ENCODE data around the gene WDR46. TPM values are rescaled to one million over a fixed set of nuclear protein-coding genes. Genes with fewer than 3 reads are reported as not detected.

Gene WDR46
- total and polyA plus RNA-seq, 2 of the 13 experiments (the other 11 are each of a cell fraction or from before 2014, with no cell fraction given), result 47.4 to 105 TPM

DNA sequence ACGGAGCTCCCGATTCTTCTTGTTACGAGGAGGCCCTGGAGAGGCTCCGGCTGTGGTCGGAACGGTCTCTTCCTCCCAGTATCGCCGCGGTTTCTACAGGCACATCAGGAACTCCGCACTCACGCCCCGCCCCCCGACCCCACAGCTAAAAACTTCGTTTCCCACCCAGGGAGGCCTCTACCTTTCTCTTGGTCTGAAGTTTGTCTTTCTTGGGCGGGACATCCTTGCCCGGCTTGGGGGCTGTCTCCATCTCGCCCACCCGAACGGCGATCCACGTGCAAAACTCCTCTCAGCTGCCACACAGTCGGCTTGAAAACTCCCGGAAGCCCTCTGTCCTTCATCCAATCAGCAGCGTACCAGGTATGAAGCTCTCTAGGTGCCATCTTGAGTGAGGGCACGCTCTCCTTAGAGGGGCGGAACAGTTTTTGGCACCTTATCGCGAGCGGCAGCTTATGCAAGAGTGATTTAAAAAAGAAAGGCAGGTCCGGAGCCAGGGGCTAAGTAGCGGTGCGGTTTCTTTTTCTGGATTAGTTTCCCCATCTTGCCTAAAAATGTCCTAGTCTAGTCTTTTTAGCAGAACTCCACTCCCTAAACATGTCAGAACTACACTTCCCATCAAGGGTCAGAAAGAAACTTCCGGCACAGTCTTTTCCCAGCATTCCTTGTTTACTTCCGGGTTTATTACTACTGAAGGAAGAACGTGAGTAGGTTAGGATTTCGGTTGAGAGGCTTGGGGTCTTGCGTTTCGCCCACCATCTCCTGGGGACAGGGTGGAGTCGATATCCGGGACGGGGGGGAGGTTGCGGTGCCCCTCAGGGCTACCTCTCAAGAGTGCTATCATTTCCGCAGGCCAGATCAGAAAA lies at the start of gene WDR46, which contains the start of gene PFDN6 (continued):
- TF ChIP-seq, protein P1, sequence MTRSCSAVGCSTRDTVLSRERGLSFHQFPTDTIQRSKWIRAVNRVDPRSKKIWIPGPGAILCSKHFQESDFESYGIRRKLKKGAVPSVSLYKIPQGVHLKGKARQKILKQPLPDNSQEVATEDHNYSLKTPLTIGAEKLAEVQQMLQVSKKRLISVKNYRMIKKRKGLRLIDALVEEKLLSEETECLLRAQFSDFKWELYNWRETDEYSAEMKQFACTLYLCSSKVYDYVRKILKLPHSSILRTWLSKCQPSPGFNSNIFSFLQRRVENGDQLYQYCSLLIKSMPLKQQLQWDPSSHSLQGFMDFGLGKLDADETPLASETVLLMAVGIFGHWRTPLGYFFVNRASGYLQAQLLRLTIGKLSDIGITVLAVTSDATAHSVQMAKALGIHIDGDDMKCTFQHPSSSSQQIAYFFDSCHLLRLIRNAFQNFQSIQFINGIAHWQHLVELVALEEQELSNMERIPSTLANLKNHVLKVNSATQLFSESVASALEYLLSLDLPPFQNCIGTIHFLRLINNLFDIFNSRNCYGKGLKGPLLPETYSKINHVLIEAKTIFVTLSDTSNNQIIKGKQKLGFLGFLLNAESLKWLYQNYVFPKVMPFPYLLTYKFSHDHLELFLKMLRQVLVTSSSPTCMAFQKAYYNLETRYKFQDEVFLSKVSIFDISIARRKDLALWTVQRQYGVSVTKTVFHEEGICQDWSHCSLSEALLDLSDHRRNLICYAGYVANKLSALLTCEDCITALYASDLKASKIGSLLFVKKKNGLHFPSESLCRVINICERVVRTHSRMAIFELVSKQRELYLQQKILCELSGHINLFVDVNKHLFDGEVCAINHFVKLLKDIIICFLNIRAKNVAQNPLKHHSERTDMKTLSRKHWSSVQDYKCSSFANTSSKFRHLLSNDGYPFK (CRISPR knock-in tag; IDR thresholded peaks at IDR 0.05; ENCODE audit: borderline replicate concordance), result peak; percentile 92; the same call in 1 of the 2 replicates
- no peak for TF ChIP-seq ZNF121 (CRISPR knock-in tag; IDR thresholded peaks at IDR 0.05)
- no peak for TF ChIP-seq BCL6 (CRISPR knock-in tag; IDR thresholded peaks at IDR 0.05)
- TF ChIP-seq RFXAP (CRISPR knock-in tag; IDR thresholded peaks at IDR 0.05; ENCODE audit: borderline replicate concordance), result 0 out of 2 replicates have a peak, but pooled peaks have one; percentile 25
- TF ChIP-seq BORCS8-MEF2B (CRISPR knock-in tag; IDR thresholded peaks at IDR 0.05), result 0 out of 2 replicates have a peak, but pooled peaks have one; percentile 12
- TF ChIP-seq, protein P2, sequence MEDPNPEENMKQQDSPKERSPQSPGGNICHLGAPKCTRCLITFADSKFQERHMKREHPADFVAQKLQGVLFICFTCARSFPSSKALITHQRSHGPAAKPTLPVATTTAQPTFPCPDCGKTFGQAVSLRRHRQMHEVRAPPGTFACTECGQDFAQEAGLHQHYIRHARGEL (CRISPR knock-in tag; IDR thresholded peaks at IDR 0.05), result no peak
- no peak for TF ChIP-seq SRSF1 (optimal IDR thresholded peaks at IDR 0.05; ENCODE audit: low read depth, low read length)
- no peak for TF ChIP-seq ZNF550 (CRISPR knock-in tag; IDR thresholded peaks at IDR 0.05; ENCODE audit: borderline replicate concordance)
- no peak for TF ChIP-seq ZNF337 (CRISPR knock-in tag; IDR thresholded peaks at IDR 0.05; ENCODE audit: borderline replicate concordance, low read depth)
- TF ChIP-seq FOXO1 (CRISPR knock-in tag; IDR thresholded peaks at IDR 0.05), result no peak
- TF ChIP-seq RARA (CRISPR knock-in tag; IDR thresholded peaks at IDR 0.05), result no peak
- no peak for TF ChIP-seq CCDC6 (CRISPR knock-in tag; IDR thresholded peaks at IDR 0.05)
- no peak for TF ChIP-seq ZNF558 (CRISPR knock-in tag; IDR thresholded peaks at IDR 0.05; ENCODE audit: borderline replicate concordance)
- no peak for TF ChIP-seq MAF1 (CRISPR knock-in tag; IDR thresholded peaks at IDR 0.05; ENCODE audit: borderline replicate concordance)
- no peak for TF ChIP-seq ZFP37 (CRISPR knock-in tag; IDR thresholded peaks at IDR 0.05; ENCODE audit: borderline replicate concordance)
- TF ChIP-seq MIXL1 (CRISPR knock-in tag; IDR thresholded peaks at IDR 0.05), result no peak
- TF ChIP-seq REXO4 (CRISPR knock-in tag; IDR thresholded peaks at IDR 0.05; ENCODE audit: borderline replicate concordance), result no peak
- no peak for TF ChIP-seq PCBP2 (optimal IDR thresholded peaks at IDR 0.05; ENCODE audit: low read depth, low read length, poor library complexity, severe bottlenecking)
- TF ChIP-seq, protein P3, sequence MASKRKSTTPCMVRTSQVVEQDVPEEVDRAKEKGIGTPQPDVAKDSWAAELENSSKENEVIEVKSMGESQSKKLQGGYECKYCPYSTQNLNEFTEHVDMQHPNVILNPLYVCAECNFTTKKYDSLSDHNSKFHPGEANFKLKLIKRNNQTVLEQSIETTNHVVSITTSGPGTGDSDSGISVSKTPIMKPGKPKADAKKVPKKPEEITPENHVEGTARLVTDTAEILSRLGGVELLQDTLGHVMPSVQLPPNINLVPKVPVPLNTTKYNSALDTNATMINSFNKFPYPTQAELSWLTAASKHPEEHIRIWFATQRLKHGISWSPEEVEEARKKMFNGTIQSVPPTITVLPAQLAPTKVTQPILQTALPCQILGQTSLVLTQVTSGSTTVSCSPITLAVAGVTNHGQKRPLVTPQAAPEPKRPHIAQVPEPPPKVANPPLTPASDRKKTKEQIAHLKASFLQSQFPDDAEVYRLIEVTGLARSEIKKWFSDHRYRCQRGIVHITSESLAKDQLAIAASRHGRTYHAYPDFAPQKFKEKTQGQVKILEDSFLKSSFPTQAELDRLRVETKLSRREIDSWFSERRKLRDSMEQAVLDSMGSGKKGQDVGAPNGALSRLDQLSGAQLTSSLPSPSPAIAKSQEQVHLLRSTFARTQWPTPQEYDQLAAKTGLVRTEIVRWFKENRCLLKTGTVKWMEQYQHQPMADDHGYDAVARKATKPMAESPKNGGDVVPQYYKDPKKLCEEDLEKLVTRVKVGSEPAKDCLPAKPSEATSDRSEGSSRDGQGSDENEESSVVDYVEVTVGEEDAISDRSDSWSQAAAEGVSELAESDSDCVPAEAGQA (IDR thresholded peaks at IDR 0.05; ENCODE audit: low read depth), result peak; percentile 93
- TF ChIP-seq, protein P3 (CRISPR knock-in tag; IDR thresholded peaks at IDR 0.05; ENCODE audit: borderline replicate concordance), result no peak
